Transverse colon (tissue), 4 donors: ENCODE data around the gene PODXL.

ENCODE experiments used
- EP300 ChIP-seq: sonication (generic); formaldehyde crosslinking; IDR thresholded peaks from one replicate; pipeline ENCODE4 v1.6.1; 2017; ENCODE audit warnings: antibody characterized with exemption, low read depth
- POLR2A ChIP-seq: fragments of 450-650 bp; IDR thresholded peaks from one replicate; pipeline ENCODE4 v1.6.1; 2016; ENCODE audit warnings: antibody characterized with exemption, mild to moderate bottlenecking, moderate library complexity
- POLR2AphosphoS5 ChIP-seq, 3 donors: sonication (generic); formaldehyde crosslinking; IDR thresholded peaks; one replicate each; pipeline ENCODE4 v1.6.1; 2016; ENCODE audit warnings: antibody characterized with exemption in 3 of 3
- TF ChIP-seq, protein P1 (sequence below), 5 experiments: fragments of 200-600 bp in 3 of 5; fragments of 450-650 bp in 2 of 5; sonication (generic) in 3 of 5; IDR thresholded peaks; 1 replicate in 2 of 5; 2 replicates in 3 of 5; pipeline ENCODE4 v1.5.1; 2016 to 2017; ENCODE audit warnings: antibody characterized with exemption in 5 of 5, inconsistent platforms in 3 of 5, mild to moderate bottlenecking in 2 of 5, moderate library complexity in 1 of 5

DNA sequence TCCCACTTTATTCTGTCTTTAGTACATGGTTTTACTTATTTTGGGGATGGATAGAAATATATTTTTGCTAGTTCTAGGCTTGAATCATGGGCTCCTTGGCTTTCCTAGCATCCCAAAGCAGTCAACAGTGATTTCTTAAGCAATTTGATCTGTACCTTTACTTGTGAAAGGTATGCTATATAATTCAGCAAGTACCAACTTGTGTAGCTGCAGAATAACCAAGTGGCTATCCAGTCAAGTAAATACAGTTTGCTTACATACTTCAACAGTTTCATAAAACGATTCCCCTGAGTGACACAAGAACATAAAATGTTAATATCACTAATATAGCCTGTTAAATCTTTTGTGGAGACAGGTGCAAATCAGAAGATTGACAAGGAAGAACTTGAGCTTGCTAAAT lies 67.2 kb downstream of the PODXL start:
- TF ChIP-seq POLR2A (no peak), POLR2AphosphoS5 (IDR thresholded peaks at IDR 0.05) (no peak), EP300 (no peak)
- TF ChIP-seq, protein P1, sequence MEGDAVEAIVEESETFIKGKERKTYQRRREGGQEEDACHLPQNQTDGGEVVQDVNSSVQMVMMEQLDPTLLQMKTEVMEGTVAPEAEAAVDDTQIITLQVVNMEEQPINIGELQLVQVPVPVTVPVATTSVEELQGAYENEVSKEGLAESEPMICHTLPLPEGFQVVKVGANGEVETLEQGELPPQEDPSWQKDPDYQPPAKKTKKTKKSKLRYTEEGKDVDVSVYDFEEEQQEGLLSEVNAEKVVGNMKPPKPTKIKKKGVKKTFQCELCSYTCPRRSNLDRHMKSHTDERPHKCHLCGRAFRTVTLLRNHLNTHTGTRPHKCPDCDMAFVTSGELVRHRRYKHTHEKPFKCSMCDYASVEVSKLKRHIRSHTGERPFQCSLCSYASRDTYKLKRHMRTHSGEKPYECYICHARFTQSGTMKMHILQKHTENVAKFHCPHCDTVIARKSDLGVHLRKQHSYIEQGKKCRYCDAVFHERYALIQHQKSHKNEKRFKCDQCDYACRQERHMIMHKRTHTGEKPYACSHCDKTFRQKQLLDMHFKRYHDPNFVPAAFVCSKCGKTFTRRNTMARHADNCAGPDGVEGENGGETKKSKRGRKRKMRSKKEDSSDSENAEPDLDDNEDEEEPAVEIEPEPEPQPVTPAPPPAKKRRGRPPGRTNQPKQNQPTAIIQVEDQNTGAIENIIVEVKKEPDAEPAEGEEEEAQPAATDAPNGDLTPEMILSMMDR (IDR thresholded peaks at IDR 0.05): no peak
